HUES48 (cell line): ENCODE data around the gene WNT16.
"Not testable (repeated sequence)": the region's sequence is repeated elsewhere in the genome, so short reads cannot be mapped to it uniquely, and the experiment has no call there.

Source experiments
- H3K27ac ChIP-seq: one replicate; pipeline ENCODE4 v1.7.0; 2013; ENCODE audit warnings: low read depth, low read length, inconsistent platforms
- H3K27me3 ChIP-seq: 2 replicates; pipeline ENCODE4 v1.6.1; 2013; ENCODE audit warnings: mild to moderate bottlenecking, low read length; ENCODE audit not compliant: control insufficient read depth, insufficient read depth
- H3K36me3 ChIP-seq: 2 replicates; pipeline ENCODE4 v1.6.1; 2013; ENCODE audit warnings: low read length; ENCODE audit not compliant: control insufficient read depth, insufficient read depth
- H3K4me1 ChIP-seq: 2 replicates; pipeline ENCODE4 v1.6.1; 2013; ENCODE audit warnings: mild to moderate bottlenecking, low read length; ENCODE audit not compliant: control insufficient read depth, insufficient read depth
- H3K4me3 ChIP-seq: 2 replicates; pipeline ENCODE4 v1.5.1; 2013; ENCODE audit warnings: mild to moderate bottlenecking, low read depth, low read length
- H3K9ac ChIP-seq: 2 replicates; pipeline ENCODE4 v1.6.1; 2013; ENCODE audit warnings: mild to moderate bottlenecking, low read depth, low read length, moderate library complexity
- H3K9me3 ChIP-seq: 2 replicates; pipeline ENCODE4 v1.6.1; 2013; ENCODE audit warnings: low read length; ENCODE audit not compliant: control insufficient read depth, insufficient read depth

WNT16 gene

GRCh38 chr7:121307021-121307574 lies 21.7 kb upstream of the WNT16 start:
- Histone ChIP-seq H3K4me1 (peaks cover 6% of the 10 kb centered on the region; the same call in 1 of the 2 replicates), H3K27ac (no peak overlapping the region), H3K27me3 (no peaks in the 10 kb centered on the region), H3K4me3 (no peak overlapping the region), H3K9me3 (no peaks in the 10 kb centered on the region), H3K9ac (no peak overlapping the region), H3K36me3 (no peaks in the 10 kb centered on the region)

GRCh38 chr7:121313220-121313792 lies 15.5 kb upstream of the WNT16 start:
- no peaks in the 10 kb centered on the region for H3K9me3 ChIP-seq
- no peaks in the 10 kb centered on the region for H3K4me1 ChIP-seq
- no peak overlapping the region for H3K4me3 ChIP-seq
- no peaks in the 10 kb centered on the region for H3K36me3 ChIP-seq
- no peak overlapping the region for H3K27ac ChIP-seq
- H3K27me3 ChIP-seq, result no peaks in the 10 kb centered on the region
- H3K9ac ChIP-seq, result no peak overlapping the region

DNA sequence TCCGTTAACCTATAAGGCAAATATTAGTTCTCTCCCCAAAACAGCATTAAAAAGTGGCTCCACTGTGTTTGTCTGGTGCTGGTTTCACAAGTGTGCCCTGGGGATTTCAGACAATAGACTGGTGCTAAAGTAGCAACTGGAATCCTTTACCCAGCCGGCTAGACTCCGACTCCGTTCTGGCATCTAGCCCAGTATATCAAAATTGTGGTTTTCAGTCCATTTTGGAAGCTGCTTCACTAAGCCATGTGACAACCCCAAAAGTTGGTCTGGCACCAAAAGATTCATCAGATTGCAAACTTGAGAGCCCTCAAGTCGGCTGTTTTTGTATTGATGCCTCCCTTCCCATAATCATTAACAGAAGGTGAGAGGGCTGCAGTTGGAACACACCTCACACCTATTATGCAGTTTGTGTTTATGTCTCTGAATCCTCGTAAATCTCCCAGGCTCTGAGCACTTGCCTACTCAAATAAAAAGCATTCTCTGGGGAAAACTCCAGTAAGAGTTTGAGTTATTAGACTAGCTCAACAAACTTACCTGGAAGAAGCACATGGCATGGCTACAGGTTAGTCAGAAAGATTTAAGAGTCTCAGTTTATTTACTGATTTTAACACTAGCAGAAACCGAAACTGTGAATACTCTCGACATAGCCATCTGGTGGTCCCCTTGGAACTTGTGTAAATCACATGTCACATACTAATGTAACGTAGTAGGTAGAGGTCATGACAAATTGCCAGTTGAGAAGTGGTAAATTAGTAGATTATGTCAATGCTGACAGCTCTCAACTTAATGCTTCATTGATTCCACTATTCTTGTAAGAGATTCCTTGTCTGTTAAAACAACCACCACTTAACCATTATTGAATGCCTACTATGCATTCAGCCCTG lies 14.8 kb upstream of the WNT16 start:
- Histone ChIP-seq H3K9ac (no peak overlapping the region), H3K27ac (no peak overlapping the region), H3K4me3 (no peak overlapping the region)

DNA sequence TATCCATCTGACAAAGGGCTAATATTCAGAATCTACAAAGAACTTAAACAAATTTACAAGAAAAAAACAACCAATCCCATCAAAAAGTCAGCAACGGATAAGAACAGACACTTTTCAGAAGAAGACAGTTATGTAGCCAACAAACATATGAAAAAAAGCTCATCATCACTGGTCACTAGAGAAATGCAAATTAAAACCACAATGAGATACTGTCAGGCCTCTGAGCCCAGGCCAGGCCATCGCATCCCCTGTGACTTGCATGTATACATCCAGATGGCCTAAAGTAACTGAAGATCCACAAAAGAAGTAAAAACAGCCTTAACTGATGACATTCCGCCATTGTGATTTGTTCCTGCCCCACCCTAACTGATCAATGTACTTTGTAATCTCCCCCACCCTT lies 13.6 kb upstream of the WNT16 start:
- H3K36me3 ChIP-seq, H3K4me1 ChIP-seq, H3K4me3 ChIP-seq, H3K27ac ChIP-seq, H3K9ac ChIP-seq, H3K9me3 ChIP-seq, H3K27me3 ChIP-seq: not testable (repeated sequence)

More for the DNA sequence above, 14.8 kb upstream of the WNT16 start:
- Histone ChIP-seq H3K27me3 (no peaks in the 10 kb centered on the region), H3K9me3 (no peaks in the 10 kb centered on the region), H3K36me3 (no peaks in the 10 kb centered on the region), H3K4me1 (no peaks in the 10 kb centered on the region)

DNA sequence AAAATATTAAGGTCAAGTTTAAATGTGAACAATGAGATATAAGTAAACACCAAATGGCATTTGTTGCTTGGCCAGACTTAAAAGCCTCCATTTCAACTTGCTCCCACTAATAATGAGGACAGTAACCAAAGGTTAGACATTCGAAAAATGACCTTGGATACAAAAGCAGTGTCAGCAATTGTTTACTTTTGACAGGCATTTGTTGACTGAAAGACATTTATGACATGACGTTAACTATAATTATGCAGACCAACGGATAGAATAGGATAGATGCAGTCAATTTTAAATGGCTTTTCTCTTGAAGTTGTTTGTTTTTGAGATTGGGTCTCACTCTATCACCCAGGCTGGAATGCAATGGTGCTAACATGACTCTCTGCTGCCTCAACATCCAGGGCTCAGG lies 6.3 kb upstream of the WNT16 start:
- Histone ChIP-seq H3K36me3 (no peaks in the 10 kb centered on the region), H3K27me3 (peaks cover 1% of the 10 kb centered on the region; the same call in 1 of the 2 replicates), H3K4me3 (no peak overlapping the region), H3K9ac (no peak overlapping the region), H3K27ac (no peak overlapping the region), H3K4me1 (no peaks in the 10 kb centered on the region), H3K9me3 (no peaks in the 10 kb centered on the region)

GRCh38 chr7:121323515-121324302 lies 5.1 kb upstream of the WNT16 start:
- H3K9me3 ChIP-seq, result no peaks in the 10 kb centered on the region
- H3K27me3 ChIP-seq, result peaks cover 14% of the 10 kb centered on the region
- no peak overlapping the region for H3K4me3 ChIP-seq
- H3K27ac ChIP-seq, result no peak overlapping the region
- H3K4me1 ChIP-seq, result no peaks in the 10 kb centered on the region
- H3K36me3 ChIP-seq, result no peaks in the 10 kb centered on the region
- H3K9ac ChIP-seq, result no peak overlapping the region

- H3K9me3 ChIP-seq, result no peaks in the 10 kb centered on the region
- H3K4me3 ChIP-seq, result no peak overlapping the region
- no peak overlapping the region for H3K27ac ChIP-seq
- H3K36me3 ChIP-seq, result no peaks in the 10 kb centered on the region
- no peak overlapping the region for H3K9ac ChIP-seq
- H3K4me1 ChIP-seq, result 0 out of 2 replicates have a peak, but pooled peaks cover 3% of the 10 kb centered on the region
- H3K27me3 ChIP-seq, result peaks cover 51% of the 10 kb centered on the region
Observed at GRCh38 chr7:121327671-121328070, 1.1 kb upstream of the WNT16 start.

- no peak overlapping the region for H3K27ac ChIP-seq
- H3K4me3 ChIP-seq, result peak overlapping the region; percentile 75
- H3K9ac ChIP-seq, result no peak overlapping the region
Observed at GRCh38 chr7:121329191-121330052, 622 bp downstream of the WNT16 start.

GRCh38 chr7:121330053-121330833 lies 1.4 kb downstream of the WNT16 start:
- Histone ChIP-seq H3K9me3 (no peaks in the 10 kb centered on the region), H3K4me3 (peak overlapping the region; percentile 75), H3K4me1 (0 out of 2 replicates have a peak, but pooled peaks cover 3% of the 10 kb centered on the region), H3K36me3 (no peaks in the 10 kb centered on the region), H3K27me3 (peaks cover 51% of the 10 kb centered on the region), H3K27ac (no peak overlapping the region), H3K9ac (no peak overlapping the region)

More at GRCh38 chr7:121329191-121330052, 622 bp downstream of the WNT16 start:
- Histone ChIP-seq H3K36me3 (no peaks in the 10 kb centered on the region), H3K9me3 (no peaks in the 10 kb centered on the region), H3K27me3 (peaks cover 51% of the 10 kb centered on the region), H3K4me1 (0 out of 2 replicates have a peak, but pooled peaks cover 3% of the 10 kb centered on the region)
